ENCODE results near the gene CALR3.
A peak's percentile ranks its signal among the peaks of the same experiment; 100 is the strongest.

- TF ChIP-seq CTCF (IDR thresholded peaks at IDR 0.05 in 4 of 5, conservative IDR thresholded peaks at IDR 0.05 in 1 of 5) = peak in 2 of 5 experiments; percentile 25 to 26
- peak; percentile 90 to 94 for TF ChIP-seq POLR2A (IDR thresholded peaks at IDR 0.05)
Observed at GRCh38 chr19:16542045-16542909, 46.3 kb upstream of the CALR3 start, which contains the start of gene CHERP.

All from gastrocnemius medialis (tissue), 4 donors.